HG03439 (cell line): ENCODE measurements around the gene PPP1R14B.

Experiments used
- ATAC-seq: cut with Tn5 transposase; IDR thresholded peaks from one replicate; pipeline ENCODE4 v1.9.1; 2021; ENCODE audit warnings: mild to moderate bottlenecking, moderate library complexity; ENCODE audit not compliant: unreplicated experiment

PPP1R14B gene, protein sequence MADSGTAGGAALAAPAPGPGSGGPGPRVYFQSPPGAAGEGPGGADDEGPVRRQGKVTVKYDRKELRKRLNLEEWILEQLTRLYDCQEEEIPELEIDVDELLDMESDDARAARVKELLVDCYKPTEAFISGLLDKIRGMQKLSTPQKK

GRCh38 chr11:64246871-64247728 is at the start of gene PPP1R14B:
Gene PPP1R14B, minus strand, starts transcription at chr11:64246943. Its CDS starts 270 bp downstream, at chr11:64246673.
- ATAC-seq = no peak

DNA sequence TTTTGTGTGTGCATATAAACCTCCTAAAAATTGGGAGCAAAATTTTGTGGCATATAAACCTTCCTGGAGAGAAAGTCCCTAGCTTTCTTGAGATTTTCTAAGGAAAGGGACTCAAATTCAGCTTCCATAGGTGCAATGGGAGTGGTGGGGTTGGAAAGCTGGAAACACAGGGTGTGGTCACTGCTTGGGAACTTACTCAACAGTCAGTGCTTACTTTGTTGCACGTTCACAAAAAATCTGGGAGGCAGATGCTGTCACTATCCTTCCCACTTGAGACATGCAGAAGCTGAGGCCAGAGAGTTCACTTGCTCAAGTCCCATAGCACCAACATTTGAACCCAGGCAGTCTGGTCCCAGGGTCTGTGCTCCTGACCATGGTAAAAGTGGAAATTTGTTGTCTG is 49.5 kb upstream of the PPP1R14B start:
- ATAC-seq = no peak

DNA sequence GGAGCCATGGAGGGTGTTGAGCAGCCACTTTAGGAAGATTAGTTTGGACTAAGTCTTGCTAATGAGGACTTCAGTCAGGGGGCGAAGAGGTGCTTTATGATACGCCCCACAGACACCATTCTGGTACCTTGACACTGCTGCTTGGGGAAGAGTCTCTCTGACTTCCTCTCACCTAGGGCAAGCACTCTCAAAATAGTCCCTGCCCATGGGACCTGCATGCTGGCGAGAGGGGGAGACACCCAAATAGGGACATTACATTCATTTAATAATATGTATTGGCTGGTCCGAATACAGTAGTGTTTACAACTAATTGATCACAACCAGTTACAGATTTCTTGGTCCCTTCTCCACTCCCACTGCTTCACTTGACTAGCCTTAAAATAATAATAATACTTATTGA is 49.0 kb upstream of the PPP1R14B start:
- no peak for ATAC-seq

- ATAC-seq = no peak
Measured at GRCh38 chr11:64294774-64295173, 48.0 kb upstream of the PPP1R14B start.

DNA sequence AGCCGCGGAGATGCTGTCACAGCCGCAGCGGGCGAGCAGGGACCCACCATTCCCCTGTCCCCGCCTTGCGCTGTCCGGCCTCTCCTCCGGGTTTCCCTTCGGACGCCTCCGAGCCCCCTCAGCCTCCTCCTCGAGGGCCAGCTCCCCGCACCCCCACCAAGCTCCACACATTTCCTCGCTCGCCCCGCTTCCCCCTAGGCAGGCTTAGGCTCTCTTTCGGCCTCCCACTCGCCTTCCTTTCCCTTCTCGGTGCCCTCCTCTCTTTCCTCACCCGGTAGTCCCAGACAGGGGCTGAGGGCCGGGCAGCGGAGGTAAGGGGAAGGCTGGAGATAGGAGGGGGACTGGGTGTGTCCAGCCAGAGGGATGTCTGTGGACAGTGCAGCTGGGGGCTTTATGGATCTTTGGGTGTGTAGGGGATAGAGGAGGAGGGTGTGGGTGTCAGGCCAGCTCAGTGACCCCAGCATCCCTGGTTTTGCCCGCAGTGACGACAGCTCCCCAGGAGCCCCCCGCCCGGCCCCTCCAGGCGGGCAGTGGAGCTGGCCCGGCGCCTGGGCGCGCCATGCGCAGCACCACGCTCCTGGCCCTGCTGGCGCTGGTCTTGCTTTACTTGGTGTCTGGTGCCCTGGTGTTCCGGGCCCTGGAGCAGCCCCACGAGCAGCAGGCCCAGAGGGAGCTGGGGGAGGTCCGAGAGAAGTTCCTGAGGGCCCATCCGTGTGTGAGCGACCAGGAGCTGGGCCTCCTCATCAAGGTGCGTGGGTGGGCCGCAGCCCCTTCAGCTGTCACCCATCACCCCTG is 45.9 kb upstream of the PPP1R14B start:
- no peak for ATAC-seq

- ATAC-seq = no peak
Measured at GRCh38 chr11:64291752-64292459, 45.2 kb upstream of the PPP1R14B start.

DNA sequence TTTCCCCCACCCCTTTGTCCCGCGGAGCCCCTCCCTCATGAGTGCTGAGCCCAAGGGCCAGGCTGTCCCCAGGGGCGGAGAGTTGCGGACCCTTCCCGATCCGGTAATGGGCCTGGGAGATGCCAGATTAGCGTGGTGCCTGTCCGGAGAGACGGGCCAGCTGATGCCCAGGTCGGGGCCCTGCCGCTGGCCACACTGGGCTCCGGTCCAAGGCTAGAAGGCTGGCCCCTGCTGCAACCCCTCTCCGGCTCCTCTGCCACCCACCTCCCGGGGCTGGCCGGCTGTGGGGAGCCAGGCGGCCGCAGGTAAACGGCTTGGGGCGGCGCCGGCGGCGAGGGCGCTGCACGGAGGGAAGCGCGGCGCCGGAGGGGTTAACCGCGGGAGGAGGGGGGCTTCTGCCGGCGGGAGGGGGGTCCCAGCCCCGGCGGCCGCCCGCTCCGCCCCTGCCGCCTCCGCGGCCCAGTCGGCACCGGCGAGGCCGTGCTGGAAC is 44.6 kb upstream of the PPP1R14B start, which contains the start of gene KCNK4:
KCNK4 (plus strand) TSS at position 41 of the 490 bp plus-strand sequence. CDS start 1,717 bp downstream, outside the sequence.
- no peak for ATAC-seq

DNA sequence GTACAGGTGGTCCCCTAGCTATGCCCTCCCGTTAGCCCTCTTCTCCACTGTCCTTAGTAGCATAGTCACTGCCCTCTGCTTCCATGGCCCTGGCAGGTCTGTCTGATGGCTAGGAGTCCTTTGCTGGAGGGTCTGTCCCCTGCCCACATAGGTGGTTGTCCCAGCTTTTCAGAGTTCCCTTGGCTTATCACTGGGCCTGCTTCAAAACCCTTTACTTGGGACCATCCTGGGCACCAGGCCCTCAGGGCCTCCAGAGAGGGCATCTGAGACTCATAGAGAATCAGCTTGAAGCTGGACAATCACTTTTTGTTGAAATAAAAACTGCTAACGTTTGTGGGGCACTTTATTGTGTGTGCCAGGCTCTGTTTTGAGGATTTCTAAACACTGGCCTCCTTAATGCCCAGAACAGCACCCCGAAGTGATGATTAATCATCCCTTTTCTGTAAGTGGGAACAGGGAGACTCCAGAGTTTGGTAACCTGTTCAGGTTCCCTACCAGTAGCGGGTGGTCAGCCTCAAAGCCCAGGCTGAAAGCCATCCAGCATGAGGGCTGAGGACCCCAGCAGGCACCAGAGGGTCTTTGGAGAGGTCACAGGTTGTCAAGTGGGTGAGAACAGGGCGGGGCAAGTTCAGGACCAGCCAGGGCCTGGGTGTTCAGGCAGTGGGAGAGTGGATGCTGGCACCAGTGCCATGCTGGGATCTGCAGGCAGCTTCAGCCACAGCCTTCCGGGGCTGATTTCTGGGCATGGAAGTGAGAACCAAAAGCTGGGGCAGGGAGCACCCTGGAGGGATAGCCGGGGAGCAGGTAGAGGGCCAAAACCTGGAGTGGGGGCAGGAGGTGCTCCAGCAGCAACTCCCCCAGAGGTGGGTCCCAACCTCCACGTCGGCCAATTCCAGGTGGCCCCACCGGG is 43.9 kb upstream of the PPP1R14B start:
- no peak for ATAC-seq

DNA sequence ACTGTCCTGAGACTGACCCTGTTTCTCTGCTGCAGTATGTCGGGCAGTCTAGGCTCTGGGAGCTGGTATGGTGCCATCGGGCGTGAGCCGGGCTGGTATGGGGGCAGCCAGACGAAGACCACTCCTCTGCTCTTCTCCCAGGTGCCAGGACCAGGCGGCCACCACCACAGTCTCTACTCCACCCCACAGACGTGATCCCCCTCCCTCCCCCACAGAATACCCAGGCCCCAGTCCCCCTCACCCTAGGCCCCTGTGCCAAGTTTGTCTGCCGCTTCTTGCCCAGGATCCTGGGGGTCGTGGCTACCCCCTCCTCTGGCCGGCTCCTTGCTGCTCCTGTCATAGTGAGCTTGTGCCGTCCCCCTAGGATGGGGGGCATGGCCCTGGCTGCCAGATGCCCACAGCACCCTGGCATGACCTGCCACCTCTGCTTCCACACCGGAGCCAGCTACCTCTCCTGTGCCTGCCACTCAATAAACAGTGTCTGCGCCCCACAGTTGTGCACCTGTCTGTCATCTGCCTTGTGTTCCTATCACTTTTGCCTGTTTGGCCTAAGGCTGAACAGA is 42.3 kb upstream of the PPP1R14B start:
- ATAC-seq = no peak

DNA sequence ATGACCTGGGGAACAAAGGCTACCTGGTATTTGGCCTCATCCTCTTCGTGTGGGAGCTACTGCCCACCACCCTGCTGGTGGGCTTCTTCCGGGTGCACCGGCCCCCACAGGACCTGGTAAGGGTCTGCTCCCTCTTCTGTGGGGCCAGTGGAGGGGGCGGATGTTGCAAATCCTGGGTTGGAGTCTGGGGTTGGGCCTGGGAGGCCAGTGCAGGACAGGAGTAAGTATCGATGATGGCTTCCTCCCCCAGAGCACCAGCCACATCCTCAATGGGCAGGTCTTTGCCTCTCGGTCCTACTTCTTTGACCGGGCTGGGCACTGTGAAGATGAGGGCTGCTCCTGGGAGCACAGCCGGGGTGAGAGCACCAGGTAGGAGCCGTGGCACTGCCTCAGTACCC is 41.6 kb upstream of the PPP1R14B start:
- no peak for ATAC-seq

DNA sequence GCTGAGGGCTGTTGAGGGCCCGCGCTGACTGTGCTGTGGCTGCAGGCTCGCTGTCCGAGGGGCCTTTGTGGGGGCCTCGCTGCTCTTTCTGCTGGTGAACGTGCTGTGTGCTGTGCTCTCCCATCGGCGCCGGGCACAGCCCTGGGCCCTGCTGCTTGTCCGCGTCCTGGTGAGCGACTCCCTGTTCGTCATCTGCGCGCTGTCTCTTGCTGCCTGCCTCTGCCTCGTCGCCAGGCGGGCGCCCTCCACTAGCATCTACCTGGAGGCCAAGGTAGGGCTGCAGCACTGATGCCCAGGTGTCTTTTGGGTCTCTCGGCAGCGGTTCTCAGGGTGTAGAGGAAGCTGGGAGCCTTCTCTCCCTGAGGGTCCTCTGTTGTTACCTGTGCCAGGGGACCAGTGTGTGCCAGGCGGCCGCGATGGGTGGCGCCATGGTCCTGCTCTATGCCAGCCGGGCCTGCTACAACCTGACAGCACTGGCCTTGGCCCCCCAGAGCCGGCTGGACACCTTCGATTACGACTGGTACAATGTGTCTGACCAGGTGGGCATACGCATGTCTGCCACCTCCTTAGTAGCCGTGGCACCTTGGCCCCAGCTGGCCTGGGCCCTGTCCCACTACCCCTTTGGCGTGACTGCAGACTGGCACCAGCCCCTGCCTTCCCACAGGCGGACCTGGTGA is 41.1 kb upstream of the PPP1R14B start:
- no peak for ATAC-seq

- ATAC-seq = no peak
Measured at GRCh38 chr11:64286801-64287159, 40.0 kb upstream of the PPP1R14B start.

DNA sequence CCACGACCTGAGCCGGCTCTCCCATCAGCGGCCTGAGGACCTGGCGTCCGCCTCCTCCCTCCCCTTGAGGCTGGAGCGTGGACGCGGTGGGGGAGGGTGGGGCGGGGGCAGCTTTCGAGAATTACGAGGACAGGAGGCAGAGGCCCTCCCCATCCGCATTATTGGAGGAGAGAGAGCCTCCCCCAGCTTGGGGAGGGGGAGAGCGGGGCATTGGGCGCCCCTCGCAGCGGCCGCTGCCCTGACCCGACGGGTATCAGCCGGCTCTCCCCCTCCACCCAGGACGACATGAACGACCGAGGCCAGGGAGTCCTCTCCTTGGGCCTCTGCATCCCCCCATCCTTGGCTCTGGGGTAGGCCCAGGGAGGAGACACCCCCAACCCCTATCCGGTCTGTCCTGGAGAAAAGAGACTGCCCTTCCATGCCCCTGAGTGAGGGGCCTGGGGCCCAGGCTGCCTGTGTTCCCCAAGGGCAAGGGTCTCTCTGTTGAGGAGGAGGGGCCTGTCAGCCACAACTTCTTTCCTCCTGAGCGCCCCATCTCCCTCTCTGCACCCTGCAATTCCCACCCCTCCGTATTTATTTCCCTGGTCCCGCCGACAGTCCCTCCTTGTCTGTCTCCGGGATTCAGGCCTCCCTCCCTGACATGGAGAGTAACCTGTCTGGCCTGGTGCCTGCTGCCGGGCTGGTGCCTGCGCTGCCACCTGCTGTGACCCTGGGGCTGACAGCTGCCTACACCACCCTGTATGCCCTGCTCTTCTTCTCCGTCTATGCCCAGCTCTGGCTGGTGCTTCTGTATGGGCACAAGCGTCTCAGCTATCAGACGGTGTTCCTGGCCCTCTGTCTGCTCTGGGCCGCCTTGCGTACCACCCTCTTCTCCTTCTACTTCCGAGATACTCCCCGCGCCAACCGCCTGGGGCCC is 39.4 kb upstream of the PPP1R14B start:
- ATAC-seq = no peak

- ATAC-seq = peak; percentile 56
Measured at GRCh38 chr11:64284962-64285884, 38.5 kb upstream of the PPP1R14B start, which contains the start of gene GPR137. Gene GPR137, plus strand, starts transcription at chr11:64285848. Its CDS starts 677 bp downstream, at chr11:64286525.

GRCh38 chr11:64284048-64284961 is 37.6 kb upstream of the PPP1R14B start, which contains the start of gene BAD:
Gene BAD, minus strand, starts transcription at chr11:64284665. Its CDS starts 297 bp downstream, at chr11:64284368.
- peak; percentile 60 for ATAC-seq
